Coronary artery (tissue), 2 donors: ENCODE results near the gene CD8B.

Source experiments
- DNase-seq: peaks from one replicate; pipeline ENCODE4 v3.0.0-alpha.2; 2017; ENCODE audit warnings: low spot score
- H3K27ac ChIP-seq, 2 donors: fragments of 200-600 bp; sonication (generic); one replicate each; pipeline ENCODE4 v1.5.1; 2016 to 2019
- H3K4me3 ChIP-seq: fragments of 200-600 bp; sonication (generic); 2 replicates; pipeline ENCODE4 v1.5.1; 2016; ENCODE audit warnings: mild to moderate bottlenecking, moderate library complexity
- TF ChIP-seq, protein P1 (sequence below): fragments of 200-600 bp; sonication (generic); IDR thresholded peaks from one replicate; pipeline ENCODE4 v1.5.1; 2019; ENCODE audit warnings: antibody characterized with exemption

Gene CD8B

DNA sequence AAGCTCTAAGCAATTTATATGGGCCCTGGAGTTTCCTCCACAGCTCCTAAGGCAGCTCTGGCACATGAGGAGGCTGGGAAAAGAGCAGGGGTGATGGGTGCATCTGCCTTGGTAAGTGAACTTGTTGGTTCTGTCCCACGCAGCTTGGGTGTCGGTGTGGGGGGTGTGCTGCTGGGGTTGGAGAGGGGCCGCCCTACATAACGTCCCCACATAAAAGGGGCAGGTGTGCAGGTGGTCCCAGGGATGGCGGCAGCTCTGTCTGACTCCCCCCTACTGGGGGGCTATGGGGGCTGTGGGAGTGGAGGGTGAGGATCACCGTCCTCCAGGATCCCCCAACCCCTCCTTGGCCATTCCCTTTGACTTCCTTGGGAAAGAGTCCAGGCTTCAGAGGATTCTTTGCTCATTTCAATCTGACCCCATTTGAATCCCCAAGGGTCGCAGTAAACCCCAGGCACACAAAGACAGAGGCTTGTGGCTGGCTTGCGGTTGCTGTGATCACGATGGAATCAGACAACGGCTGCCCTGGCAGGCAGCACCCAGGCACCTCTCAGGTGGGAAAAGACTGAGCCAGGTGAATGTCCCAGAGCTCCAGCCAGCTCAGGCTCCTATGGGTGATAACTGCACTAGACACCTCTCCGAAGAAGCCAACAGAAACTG lies 36.5 kb downstream of the CD8B start:
- TF ChIP-seq, protein P1, sequence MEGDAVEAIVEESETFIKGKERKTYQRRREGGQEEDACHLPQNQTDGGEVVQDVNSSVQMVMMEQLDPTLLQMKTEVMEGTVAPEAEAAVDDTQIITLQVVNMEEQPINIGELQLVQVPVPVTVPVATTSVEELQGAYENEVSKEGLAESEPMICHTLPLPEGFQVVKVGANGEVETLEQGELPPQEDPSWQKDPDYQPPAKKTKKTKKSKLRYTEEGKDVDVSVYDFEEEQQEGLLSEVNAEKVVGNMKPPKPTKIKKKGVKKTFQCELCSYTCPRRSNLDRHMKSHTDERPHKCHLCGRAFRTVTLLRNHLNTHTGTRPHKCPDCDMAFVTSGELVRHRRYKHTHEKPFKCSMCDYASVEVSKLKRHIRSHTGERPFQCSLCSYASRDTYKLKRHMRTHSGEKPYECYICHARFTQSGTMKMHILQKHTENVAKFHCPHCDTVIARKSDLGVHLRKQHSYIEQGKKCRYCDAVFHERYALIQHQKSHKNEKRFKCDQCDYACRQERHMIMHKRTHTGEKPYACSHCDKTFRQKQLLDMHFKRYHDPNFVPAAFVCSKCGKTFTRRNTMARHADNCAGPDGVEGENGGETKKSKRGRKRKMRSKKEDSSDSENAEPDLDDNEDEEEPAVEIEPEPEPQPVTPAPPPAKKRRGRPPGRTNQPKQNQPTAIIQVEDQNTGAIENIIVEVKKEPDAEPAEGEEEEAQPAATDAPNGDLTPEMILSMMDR, result no peak
- no peak overlapping the region for H3K27ac ChIP-seq
- no peak overlapping the region for H3K4me3 ChIP-seq
- no peak for DNase-seq

DNA sequence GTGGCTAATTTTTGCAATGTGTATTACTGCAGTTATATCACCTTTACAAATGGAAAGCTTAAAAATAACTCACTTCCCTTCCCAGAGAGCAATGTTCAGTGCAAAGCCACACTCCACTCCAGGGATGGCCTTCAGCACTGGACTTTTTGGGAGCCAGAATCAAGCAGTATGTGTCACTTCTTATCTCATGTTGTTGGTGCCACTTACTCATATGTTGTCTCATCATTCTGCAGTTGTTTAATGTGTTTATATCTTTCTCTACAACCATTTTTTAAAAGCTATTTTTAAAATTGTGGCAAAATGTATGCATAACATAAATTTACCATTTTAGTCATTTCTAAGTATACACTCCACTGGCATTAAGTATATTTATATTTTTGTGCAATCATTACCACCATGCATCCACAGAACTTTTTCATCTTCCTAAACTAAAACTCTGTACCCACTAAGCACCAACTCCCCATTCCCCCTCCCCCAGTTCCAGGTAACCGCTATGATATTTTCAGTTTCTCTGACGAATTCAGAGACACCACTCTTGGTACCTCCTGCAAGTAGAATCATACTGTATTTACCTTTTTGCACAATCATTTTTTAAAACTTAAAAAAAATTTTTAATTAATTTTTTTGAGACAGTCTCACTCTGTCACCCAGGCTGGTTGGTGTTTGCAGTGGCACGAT lies 38.9 kb downstream of the CD8B start:
- no peak overlapping the region for H3K27ac ChIP-seq
- DNase-seq, result no peak
- TF ChIP-seq, protein P1, result no peak
- H3K4me3 ChIP-seq, result no peak overlapping the region

DNA sequence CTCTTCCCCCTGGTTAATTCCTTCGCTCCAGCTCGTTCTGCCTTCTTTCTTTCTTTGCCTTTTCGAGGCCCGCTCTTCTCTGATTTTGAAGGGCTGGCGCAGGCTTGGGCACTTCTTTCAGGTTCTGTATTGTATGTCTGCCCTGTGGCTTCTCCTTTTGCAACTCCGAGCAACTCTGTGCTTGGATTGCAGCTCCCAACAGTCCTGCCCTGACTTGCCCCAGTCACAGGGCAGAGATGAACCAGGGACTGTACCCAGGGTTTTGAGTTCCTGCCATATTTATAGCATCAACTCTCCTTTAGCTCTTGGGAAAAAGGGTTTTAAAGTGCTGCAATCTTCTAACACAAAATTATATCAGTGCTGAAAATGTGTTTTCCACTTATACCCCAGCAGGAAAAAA lies 39.8 kb downstream of the CD8B start:
- no peak for DNase-seq
- H3K27ac ChIP-seq, result no peak overlapping the region
- no peak overlapping the region for H3K4me3 ChIP-seq
- TF ChIP-seq, protein P1, result no peak

DNA sequence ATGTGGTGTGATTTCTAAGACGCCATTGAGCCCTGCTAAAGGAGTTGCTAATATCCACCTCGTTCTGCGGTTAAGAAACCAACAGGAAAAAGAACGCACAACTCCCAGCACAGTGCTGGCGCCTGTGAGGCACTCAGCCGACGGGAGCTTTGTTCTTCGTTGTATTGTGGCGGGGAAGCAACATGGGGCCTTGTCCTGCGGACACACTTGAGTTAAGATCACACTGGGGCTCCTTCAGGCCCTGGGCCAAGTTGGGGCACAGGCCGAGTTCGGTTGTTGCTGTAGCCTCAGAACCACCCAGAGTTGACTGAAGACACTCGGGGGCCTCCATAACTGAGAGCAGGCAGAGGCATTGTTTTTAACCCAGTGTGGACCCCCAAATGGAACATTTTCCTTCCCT lies 40.4 kb downstream of the CD8B start:
- H3K4me3 ChIP-seq, result no peak overlapping the region
- DNase-seq, result no peak
- no peak overlapping the region for H3K27ac ChIP-seq
- TF ChIP-seq, protein P1, result no peak

DNA sequence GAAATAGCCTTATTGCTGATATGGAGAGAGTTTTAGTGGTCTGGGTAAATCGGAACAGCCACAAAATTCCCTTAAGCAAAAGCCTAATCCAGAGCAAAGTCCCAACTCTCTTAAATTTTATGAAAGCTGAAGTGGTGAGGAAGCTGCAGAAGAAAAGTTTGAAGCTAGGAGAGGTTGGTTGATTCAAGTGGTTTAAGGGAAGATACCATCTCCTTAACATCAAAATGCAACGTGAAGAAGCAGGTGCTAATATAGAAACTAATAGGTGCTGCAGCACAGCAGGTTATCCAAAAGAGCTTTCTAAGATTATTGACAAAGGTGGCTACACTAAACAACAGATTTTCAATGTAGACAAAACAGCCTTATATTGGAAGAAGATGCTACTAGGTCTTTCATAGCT lies 42.7 kb downstream of the CD8B start:
- no peak for DNase-seq
- TF ChIP-seq, protein P1, result no peak
- Histone ChIP-seq H3K27ac (no peak overlapping the region), H3K4me3 (no peak overlapping the region)

DNA sequence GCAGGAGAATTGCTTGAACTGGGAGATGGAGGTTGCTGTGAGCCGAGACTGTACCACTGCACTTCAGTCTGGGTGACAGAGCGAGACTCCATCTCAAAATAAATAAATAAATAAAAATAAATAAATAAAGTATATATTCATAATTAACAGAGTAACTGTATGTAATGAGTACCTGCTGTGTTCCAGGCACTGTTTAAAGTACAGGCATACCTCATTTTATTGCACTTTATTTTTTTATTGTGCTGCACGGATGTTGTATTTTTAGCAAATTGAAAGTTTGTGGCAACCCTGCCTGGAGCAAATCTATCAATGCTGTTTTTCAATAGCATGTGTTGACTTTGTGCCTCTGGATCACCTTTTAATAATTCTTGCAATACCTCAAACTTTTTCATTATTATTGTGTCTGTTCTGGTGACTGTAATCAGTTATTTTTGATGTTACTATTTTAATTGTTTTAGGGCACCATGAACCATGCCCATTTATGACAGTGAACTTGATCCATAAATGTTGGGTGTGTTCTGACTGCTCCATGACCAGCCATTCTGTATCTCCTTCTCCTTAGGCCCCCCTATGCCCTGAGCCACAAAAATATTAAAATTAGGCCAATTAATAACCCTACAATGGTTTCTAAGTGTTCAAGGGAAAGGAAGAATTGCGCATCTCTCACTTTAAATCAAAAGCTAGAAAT lies 43.4 kb downstream of the CD8B start:
- no peak overlapping the region for H3K4me3 ChIP-seq

More for the DNA sequence above, 43.4 kb downstream of the CD8B start:
- DNase-seq, result no peak
- TF ChIP-seq, protein P1, result no peak
- H3K27ac ChIP-seq, result no peak overlapping the region
